Measurements from ENCODE around the gene FBXO27. TPM values are rescaled to one million over a fixed set of nuclear protein-coding genes. Genes with fewer than 3 reads are reported as not detected.

FBXO27 gene
- total and polyA plus RNA-seq, 4 experiments from 2014 or later, result 0.42 to 1.4 (median 0.75) TPM

GRCh38 chr19:39024875-39025641 lies 7.3 kb downstream of the FBXO27 start:
- ChIA-PET CTCF (ENCODE audit: partially characterized antibody) (interaction anchor here (1.2 kb wide), 1 partner anchor 26 kb away, joined by 3 read pairs; no protein-coding TSS in a partner anchor), POLR2A (ENCODE audit: partially characterized antibody) (no interaction called here)
- Histone ChIP-seq H3K4me1 (ENCODE audit: insufficient read depth, low read length) (no peaks in the 10 kb centered on the region), H3K4me3 (ENCODE audit: low read length in 2 of 2) (no peak overlapping the region), H3K27me3 (ENCODE audit: insufficient read depth, low read length) (no peaks in the 10 kb centered on the region), H3K27ac (ENCODE audit: low read depth, low read length) (no peak overlapping the region), H3K36me3 (ENCODE audit: insufficient read depth, low read length) (no peaks in the 10 kb centered on the region), H3K9me3 (ENCODE audit: control insufficient read depth in 1 of 2, low read length in 2 of 2) (no peaks in the 10 kb centered on the region)
- intact Hi-C loops (cut with micrococcal nuclease), result no loop called here
- Mint-ChIP-seq H3K27me3 (peaks cover 7 to 15% of the 10 kb centered on the region in 2 donors), H3K4me1 (peaks cover 0 to under 1% (median 0%) of the 10 kb centered on the region in 4 donors), H3K36me3 (no peaks in the 10 kb centered on the region), H3K9me3 (peaks cover 0 to 5% (median 0%) of the 10 kb centered on the region in 8 donors), H3K27ac (no peak overlapping the region), H3K4me3 (no peak overlapping the region)
- no peak for DNase-seq

- ChIA-PET POLR2A (ENCODE audit: partially characterized antibody) (no interaction called here), CTCF (ENCODE audit: partially characterized antibody) (no interaction called here)
- H3K9me3 ChIP-seq (ENCODE audit: control insufficient read depth in 1 of 2, low read length in 2 of 2), result no peaks in the 10 kb centered on the region
- Mint-ChIP-seq H3K9me3 (peaks cover 0 to 5% (median 0%) of the 10 kb centered on the region in 8 donors), H3K27ac (no peak overlapping the region), H3K36me3 (no peaks in the 10 kb centered on the region), H3K4me1 (no peaks in the 10 kb centered on the region), H3K27me3 (peaks cover 9 to 21% of the 10 kb centered on the region in 2 donors), H3K4me3 (no peak overlapping the region)
- H3K27me3 ChIP-seq (ENCODE audit: insufficient read depth, low read length), result no peaks in the 10 kb centered on the region
- no peak for DNase-seq
- no peak overlapping the region for H3K27ac ChIP-seq (ENCODE audit: low read depth, low read length)
- H3K4me3 ChIP-seq (ENCODE audit: low read length in 2 of 2), result no peak overlapping the region
- intact Hi-C loops (cut with micrococcal nuclease), result no loop called here
- H3K36me3 ChIP-seq (ENCODE audit: insufficient read depth, low read length), result no peaks in the 10 kb centered on the region
- H3K4me1 ChIP-seq (ENCODE audit: insufficient read depth, low read length), result no peaks in the 10 kb centered on the region
Observed at GRCh38 chr19:39021063-39021462, 11.3 kb downstream of the FBXO27 start.

- peaks cover 0 to 4% (median 0%) of the 10 kb centered on the region in 8 donors for H3K9me3 Mint-ChIP-seq
- H3K4me3 ChIP-seq (ENCODE audit: low read length in 2 of 2), result no peak overlapping the region
- H3K36me3 ChIP-seq (ENCODE audit: insufficient read depth, low read length), result no peaks in the 10 kb centered on the region
- ChIA-PET POLR2A (ENCODE audit: partially characterized antibody) (no interaction called here), CTCF (ENCODE audit: partially characterized antibody) (interaction anchor here (1.2 kb wide), 1 partner anchor 9 kb away, joined by 4 read pairs; no protein-coding TSS in a partner anchor)
- H3K27me3 ChIP-seq (ENCODE audit: insufficient read depth, low read length), result no peaks in the 10 kb centered on the region
- H3K27ac ChIP-seq (ENCODE audit: low read depth, low read length), result no peak overlapping the region
- no peak for DNase-seq
- H3K4me3 Mint-ChIP-seq, result no peak overlapping the region
- H3K36me3 Mint-ChIP-seq, result no peaks in the 10 kb centered on the region
- no peak overlapping the region for H3K27ac Mint-ChIP-seq
- H3K4me1 ChIP-seq (ENCODE audit: insufficient read depth, low read length), result no peaks in the 10 kb centered on the region
- H3K9me3 ChIP-seq (ENCODE audit: control insufficient read depth in 1 of 2, low read length in 2 of 2), result no peaks in the 10 kb centered on the region
- H3K27me3 Mint-ChIP-seq, result peaks cover 9 to 22% of the 10 kb centered on the region in 2 donors
- no peaks in the 10 kb centered on the region for H3K4me1 Mint-ChIP-seq
- intact Hi-C loops (cut with micrococcal nuclease), result no loop called here
Observed at GRCh38 chr19:39017646-39018045, 14.7 kb downstream of the FBXO27 start.

DNA sequence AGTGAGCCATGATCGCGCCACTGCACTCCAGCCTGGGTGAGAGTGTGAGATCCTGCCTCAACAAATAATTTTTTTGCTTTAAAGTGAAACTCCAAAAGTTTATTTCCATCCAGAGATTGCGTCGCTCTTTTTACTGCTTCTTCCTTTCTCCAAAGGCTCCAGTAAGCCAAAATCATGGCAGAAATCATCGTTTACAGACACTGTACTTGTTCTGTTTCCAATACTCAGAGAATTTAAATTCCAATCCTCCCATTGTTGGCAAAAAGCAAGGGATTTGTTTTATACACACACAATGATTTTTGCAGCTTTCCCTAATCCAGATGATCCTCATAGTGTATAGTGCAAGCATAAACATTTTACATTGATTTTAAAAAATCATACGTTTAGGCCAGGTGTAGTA lies 15.3 kb downstream of the FBXO27 start:
- DNase-seq, result no peak
- Mint-ChIP-seq H3K27me3 (peaks cover 9 to 20% of the 10 kb centered on the region in 2 donors), H3K27ac (peak overlapping the region in 1 of 7 donors; percentile 24), H3K9me3 (peaks cover 0 to 4% (median 0%) of the 10 kb centered on the region in 8 donors), H3K4me1 (no peaks in the 10 kb centered on the region), H3K4me3 (no peak overlapping the region), H3K36me3 (no peaks in the 10 kb centered on the region)
- ChIA-PET POLR2A (ENCODE audit: partially characterized antibody) (interaction anchor here (0.7 kb wide), 1 partner anchor 179 kb away, joined by 3 read pairs; no protein-coding TSS in a partner anchor), CTCF (ENCODE audit: partially characterized antibody) (no interaction called here)
- Histone ChIP-seq H3K36me3 (ENCODE audit: insufficient read depth, low read length) (no peaks in the 10 kb centered on the region), H3K4me1 (ENCODE audit: insufficient read depth, low read length) (no peaks in the 10 kb centered on the region), H3K27ac (ENCODE audit: low read depth, low read length) (no peak overlapping the region), H3K4me3 (ENCODE audit: low read length in 2 of 2) (no peak overlapping the region), H3K9me3 (ENCODE audit: control insufficient read depth in 1 of 2, low read length in 2 of 2) (no peaks in the 10 kb centered on the region), H3K27me3 (ENCODE audit: insufficient read depth, low read length) (no peaks in the 10 kb centered on the region)
- intact Hi-C loops (cut with micrococcal nuclease), result no loop called here

DNA sequence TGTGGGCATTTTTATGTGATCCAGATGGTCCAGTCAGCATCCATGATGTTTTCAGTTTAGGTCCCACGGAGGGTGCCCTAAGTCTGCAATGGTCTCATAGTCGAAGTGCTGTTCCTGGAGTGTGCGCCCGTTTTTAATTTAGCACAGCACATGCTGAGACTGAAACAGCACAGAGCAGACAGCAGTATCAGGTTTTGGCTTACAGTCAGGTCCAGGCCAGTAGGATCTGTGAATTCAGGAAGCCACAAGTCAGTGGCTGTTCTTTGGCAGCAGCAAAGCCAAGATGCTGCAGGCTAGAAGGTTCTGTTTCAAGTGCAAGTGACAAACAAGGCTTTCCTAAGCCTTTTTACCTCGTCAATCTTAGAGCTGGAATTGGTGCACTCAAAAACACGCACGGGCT lies 18.3 kb downstream of the FBXO27 start:
- H3K4me3 ChIP-seq (ENCODE audit: low read length in 2 of 2), result no peak overlapping the region
- DNase-seq, result no peak
- no peaks in the 10 kb centered on the region for H3K36me3 Mint-ChIP-seq
- H3K27me3 Mint-ChIP-seq, result peaks cover 7 to 12% of the 10 kb centered on the region in 2 donors
- H3K9me3 Mint-ChIP-seq, result no peaks in the 10 kb centered on the region
- intact Hi-C loops (cut with micrococcal nuclease), result no loop called here
- H3K27me3 ChIP-seq (ENCODE audit: insufficient read depth, low read length), result no peaks in the 10 kb centered on the region
- H3K27ac ChIP-seq (ENCODE audit: low read depth, low read length), result no peak overlapping the region
- no peaks in the 10 kb centered on the region for H3K4me1 ChIP-seq (ENCODE audit: insufficient read depth, low read length)
- H3K4me3 Mint-ChIP-seq, result no peak overlapping the region
- ChIA-PET POLR2A (ENCODE audit: partially characterized antibody) (no interaction called here), CTCF (ENCODE audit: partially characterized antibody) (no interaction called here)
- H3K9me3 ChIP-seq (ENCODE audit: control insufficient read depth in 1 of 2, low read length in 2 of 2), result no peaks in the 10 kb centered on the region
- H3K27ac Mint-ChIP-seq, result no peak overlapping the region
- no peaks in the 10 kb centered on the region for H3K36me3 ChIP-seq (ENCODE audit: insufficient read depth, low read length)
- H3K4me1 Mint-ChIP-seq, result no peaks in the 10 kb centered on the region

GRCh38 chr19:39009001-39009400 lies 23.3 kb downstream of the FBXO27 start:
- Mint-ChIP-seq H3K4me1 (peaks cover 0 to 4% (median 2%) of the 10 kb centered on the region in 4 donors), H3K4me3 (no peak overlapping the region), H3K27me3 (peaks cover 11 to 13% of the 10 kb centered on the region in 2 donors), H3K36me3 (no peaks in the 10 kb centered on the region), H3K27ac (no peak overlapping the region), H3K9me3 (peaks cover 0 to 2% (median 0%) of the 10 kb centered on the region in 8 donors)
- no peaks in the 10 kb centered on the region for H3K4me1 ChIP-seq (ENCODE audit: insufficient read depth, low read length)
- H3K4me3 ChIP-seq (ENCODE audit: low read length in 2 of 2), result no peak overlapping the region
- no peaks in the 10 kb centered on the region for H3K27me3 ChIP-seq (ENCODE audit: insufficient read depth, low read length)
- H3K36me3 ChIP-seq (ENCODE audit: insufficient read depth, low read length), result no peaks in the 10 kb centered on the region
- ChIA-PET CTCF (ENCODE audit: partially characterized antibody) (no interaction called here), POLR2A (ENCODE audit: partially characterized antibody) (no interaction called here)
- intact Hi-C loops (cut with micrococcal nuclease), result no loop called here
- DNase-seq, result no peak
- H3K9me3 ChIP-seq (ENCODE audit: control insufficient read depth in 1 of 2, low read length in 2 of 2), result no peaks in the 10 kb centered on the region
- no peak overlapping the region for H3K27ac ChIP-seq (ENCODE audit: low read depth, low read length)

- Mint-ChIP-seq H3K9me3 (peaks cover 0 to 2% (median 0%) of the 10 kb centered on the region in 8 donors), H3K27me3 (peaks cover 13 to 15% of the 10 kb centered on the region in 2 donors), H3K4me1 (peaks cover 0 to 4% (median 2%) of the 10 kb centered on the region in 4 donors), H3K4me3 (no peak overlapping the region), H3K36me3 (no peaks in the 10 kb centered on the region), H3K27ac (no peak overlapping the region)
- ChIA-PET CTCF (ENCODE audit: partially characterized antibody) (no interaction called here), POLR2A (ENCODE audit: partially characterized antibody) (no interaction called here)
- Histone ChIP-seq H3K4me3 (ENCODE audit: low read length in 2 of 2) (no peak overlapping the region), H3K9me3 (ENCODE audit: control insufficient read depth in 1 of 2, low read length in 2 of 2) (no peaks in the 10 kb centered on the region), H3K27ac (ENCODE audit: low read depth, low read length) (no peak overlapping the region), H3K36me3 (ENCODE audit: insufficient read depth, low read length) (no peaks in the 10 kb centered on the region), H3K4me1 (ENCODE audit: insufficient read depth, low read length) (no peaks in the 10 kb centered on the region), H3K27me3 (ENCODE audit: insufficient read depth, low read length) (no peaks in the 10 kb centered on the region)
- intact Hi-C loops (cut with micrococcal nuclease), result no loop called here
- DNase-seq, result no peak
Observed at GRCh38 chr19:39008137-39008536, 24.2 kb downstream of the FBXO27 start.
